Measurements from ENCODE around the gene SNRNP200.

DNA sequence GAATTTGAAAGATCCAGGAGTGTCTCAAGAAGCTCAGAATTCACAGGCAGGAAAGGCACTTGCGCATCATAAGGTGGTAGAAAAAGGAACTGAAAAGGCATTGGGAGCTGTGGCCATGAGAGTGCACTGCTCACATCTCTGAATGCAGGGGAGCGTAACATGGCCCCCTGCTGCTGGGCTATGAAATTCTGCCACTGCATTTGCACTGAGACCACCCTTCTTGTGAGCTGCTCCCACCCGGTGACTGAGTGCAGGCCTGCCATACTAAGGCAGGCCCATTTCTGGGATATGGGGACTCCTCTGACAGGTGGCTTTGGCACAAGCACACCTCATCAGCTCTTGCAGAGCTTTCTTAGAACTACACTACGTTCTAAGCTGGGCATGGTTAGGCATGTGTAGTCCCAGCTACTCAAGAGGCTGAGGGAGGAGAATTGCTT lies 71.4 kb downstream of the SNRNP200 start:
- TF ChIP-seq, protein P1, sequence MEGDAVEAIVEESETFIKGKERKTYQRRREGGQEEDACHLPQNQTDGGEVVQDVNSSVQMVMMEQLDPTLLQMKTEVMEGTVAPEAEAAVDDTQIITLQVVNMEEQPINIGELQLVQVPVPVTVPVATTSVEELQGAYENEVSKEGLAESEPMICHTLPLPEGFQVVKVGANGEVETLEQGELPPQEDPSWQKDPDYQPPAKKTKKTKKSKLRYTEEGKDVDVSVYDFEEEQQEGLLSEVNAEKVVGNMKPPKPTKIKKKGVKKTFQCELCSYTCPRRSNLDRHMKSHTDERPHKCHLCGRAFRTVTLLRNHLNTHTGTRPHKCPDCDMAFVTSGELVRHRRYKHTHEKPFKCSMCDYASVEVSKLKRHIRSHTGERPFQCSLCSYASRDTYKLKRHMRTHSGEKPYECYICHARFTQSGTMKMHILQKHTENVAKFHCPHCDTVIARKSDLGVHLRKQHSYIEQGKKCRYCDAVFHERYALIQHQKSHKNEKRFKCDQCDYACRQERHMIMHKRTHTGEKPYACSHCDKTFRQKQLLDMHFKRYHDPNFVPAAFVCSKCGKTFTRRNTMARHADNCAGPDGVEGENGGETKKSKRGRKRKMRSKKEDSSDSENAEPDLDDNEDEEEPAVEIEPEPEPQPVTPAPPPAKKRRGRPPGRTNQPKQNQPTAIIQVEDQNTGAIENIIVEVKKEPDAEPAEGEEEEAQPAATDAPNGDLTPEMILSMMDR (IDR thresholded peaks at IDR 0.05): no peak
- TF ChIP-seq POLR2A (IDR thresholded peaks at IDR 0.05) (no peak), EP300 (IDR thresholded peaks at IDR 0.05) (no peak)
